Inflammatory macrophage treated with lipopolysaccharide for 1 hour (primary cell): ENCODE measurements around the gene NR6A1.

Experiments used
- DNase-seq, 2 donors: peaks; one replicate each; pipeline ENCODE4 v3.0.0-alpha.2; 2020 to 2022

Gene NR6A1

DNA sequence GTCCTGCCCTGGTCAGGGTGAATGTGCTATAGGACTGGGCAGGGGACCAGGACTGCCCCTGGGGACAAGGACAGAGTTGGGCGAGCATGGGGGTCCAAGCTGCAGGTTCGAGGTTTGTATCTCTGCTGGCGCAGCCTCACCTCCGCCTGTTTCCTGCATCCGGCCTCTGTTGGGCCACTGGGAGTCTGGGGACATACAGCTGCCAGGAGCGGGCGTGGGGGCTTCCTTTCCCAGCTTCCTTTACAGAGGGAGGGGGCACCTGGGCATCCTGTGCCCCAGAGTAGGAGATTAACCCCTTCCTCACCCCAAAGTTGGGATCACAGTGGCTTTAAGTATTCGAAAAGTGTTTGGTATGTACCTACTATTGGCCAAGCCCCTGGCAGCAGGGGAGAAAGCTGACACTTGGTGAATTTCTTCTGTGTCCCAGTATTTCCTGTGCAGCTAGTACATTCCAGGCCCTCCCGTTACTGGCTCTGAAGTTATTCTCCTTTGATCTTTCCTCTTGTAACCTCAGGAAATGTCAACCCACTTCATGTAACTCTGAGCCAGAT lies 24.8 kb upstream of the NR6A1 start:
- no peak for DNase-seq

- no peak for DNase-seq
Observed at GRCh38 chr9:124794902-124795491, 23.9 kb upstream of the NR6A1 start.

GRCh38 chr9:124793015-124793541 lies 22.0 kb upstream of the NR6A1 start:
- no peak for DNase-seq

DNA sequence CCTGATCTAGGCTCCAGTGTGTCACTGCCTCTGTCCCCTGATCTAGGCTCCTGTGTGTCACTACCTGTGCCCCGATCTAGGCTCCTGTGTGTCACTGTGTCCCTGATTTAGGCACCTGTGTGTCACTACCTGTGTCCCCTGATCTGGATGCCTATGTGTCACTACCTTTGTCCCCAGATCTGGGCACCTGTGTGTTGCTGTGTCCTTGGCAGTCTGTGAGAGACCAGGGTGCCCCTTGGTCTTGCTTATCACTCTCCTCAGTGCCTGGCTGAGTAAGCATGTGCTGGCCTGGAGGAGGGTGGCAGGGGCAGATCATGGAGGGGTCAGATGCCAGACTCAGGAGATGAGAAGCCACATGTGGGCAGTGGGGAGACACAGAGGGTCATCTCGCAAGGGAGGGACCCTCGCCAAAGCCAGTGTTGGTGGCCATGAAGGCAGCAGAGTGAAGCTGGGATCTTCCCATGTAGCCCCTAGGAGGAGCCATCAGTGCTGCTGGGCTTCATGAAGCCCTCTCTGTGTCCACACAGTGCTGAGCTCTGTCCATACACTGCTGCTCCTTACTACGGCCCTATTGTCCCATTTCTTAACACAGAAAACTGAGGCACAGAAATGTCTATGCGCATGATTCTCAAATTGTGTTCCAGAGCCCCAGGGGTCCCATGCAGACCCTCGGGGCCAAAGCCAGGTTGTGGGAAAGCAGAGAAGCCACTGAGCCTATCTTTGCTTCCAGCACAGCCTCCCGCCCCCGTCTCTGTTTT lies 21.3 kb upstream of the NR6A1 start:
- DNase-seq: no peak

- DNase-seq: no peak
Observed at GRCh38 chr9:124790801-124791505, 19.8 kb upstream of the NR6A1 start.

- DNase-seq: no peak
Observed at GRCh38 chr9:124790301-124790700, 19.2 kb upstream of the NR6A1 start.

- no peak for DNase-seq
Observed at GRCh38 chr9:124789531-124789930, 18.4 kb upstream of the NR6A1 start.

DNA sequence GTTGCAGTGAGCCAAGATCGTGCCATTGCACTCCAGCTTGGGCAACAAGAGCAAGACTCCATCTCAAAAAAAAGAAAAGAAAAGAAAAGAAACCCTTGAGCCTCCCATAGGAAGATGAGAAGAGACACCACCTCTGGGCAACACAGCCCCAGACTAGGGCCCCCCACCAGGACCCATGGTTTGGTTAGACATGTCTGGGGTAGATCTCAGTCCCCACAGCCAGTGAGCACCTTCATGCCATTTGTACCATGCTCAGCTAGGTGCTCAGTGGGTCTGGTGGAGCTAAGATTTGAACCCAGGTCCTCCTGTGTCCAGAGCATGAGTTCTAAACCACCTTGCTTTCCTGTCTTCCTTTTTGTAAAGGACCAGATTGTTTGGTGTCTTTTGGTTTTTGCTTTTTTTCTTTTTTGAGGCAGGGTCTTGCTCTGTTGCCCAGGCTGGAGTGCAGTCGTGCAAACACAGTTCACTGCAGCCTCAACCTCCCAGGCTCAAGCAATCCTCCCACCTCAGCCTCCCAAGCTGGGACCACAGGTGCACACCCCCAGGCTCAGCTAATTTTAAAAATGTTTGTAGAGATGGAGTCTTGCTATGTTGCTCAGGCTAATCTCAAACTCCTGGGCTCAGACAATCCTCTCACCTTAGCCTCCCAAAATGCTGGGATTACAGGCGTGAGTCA lies 17.6 kb upstream of the NR6A1 start:
- DNase-seq: no peak

GRCh38 chr9:124786881-124787573 lies 15.9 kb upstream of the NR6A1 start:
- DNase-seq: no peak

- DNase-seq: peak in 1 of 2 donors; percentile 19
Observed at GRCh38 chr9:124784509-124784908, 13.4 kb upstream of the NR6A1 start.

- DNase-seq: no peak
Observed at GRCh38 chr9:124783830-124784229, 12.7 kb upstream of the NR6A1 start.

GRCh38 chr9:124782661-124783574 lies 11.8 kb upstream of the NR6A1 start:
- DNase-seq: no peak

DNA sequence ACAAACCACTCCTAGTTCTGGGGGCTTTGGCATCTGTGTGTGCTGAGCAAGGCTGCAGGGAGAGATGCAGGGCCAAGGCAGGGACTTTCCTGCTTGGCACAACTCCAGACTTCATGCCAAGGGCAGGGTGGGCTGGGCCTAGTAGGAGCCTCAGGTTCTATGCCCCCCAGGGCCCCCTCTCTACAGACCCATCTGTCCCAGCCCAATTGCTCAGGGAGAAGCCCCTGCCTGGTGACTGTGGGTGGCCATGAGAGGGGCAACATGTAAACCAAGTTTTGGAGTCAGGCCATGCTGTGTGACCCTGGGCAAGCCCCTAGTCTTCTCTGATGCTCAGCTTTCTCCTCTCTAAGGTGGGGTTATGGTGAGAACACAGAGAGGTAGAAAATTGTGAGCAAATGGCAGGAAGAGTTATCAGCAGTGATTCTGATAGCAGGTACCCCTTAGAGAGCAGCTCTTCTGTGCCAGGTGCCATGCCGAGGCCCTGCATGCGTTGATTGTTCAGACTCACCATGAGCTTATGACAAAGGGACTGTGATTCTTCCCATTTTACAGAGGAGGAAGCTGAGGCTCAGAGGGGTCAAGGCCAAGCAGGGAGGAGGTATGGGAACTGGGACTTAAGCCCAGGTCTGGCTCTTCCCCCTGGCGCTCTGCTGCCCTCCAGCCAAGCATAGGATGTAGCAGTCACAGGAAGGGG lies 11.0 kb upstream of the NR6A1 start:
- no peak for DNase-seq

- no peak for DNase-seq
Observed at GRCh38 chr9:124780757-124781151, 9.6 kb upstream of the NR6A1 start.

GRCh38 chr9:124780060-124780756 lies 9.1 kb upstream of the NR6A1 start:
- DNase-seq: no peak

- no peak for DNase-seq
Observed at GRCh38 chr9:124779368-124780059, 8.4 kb upstream of the NR6A1 start.

- DNase-seq: no peak
Observed at GRCh38 chr9:124778575-124779367, 7.7 kb upstream of the NR6A1 start.

- DNase-seq: peak; percentile 9 to 32
Observed at GRCh38 chr9:124776954-124777648, 6.0 kb upstream of the NR6A1 start, which contains the start of gene OLFML2A. OLFML2A (plus strand) TSS chr9:124777133; CDS start chr9:124777271, 138 bp downstream.
